GM19397 (cell line): ENCODE measurements around the gene MOB2.
"Not testable (repeated sequence)": the region's sequence is repeated elsewhere in the genome, so short reads cannot be mapped to it uniquely, and the experiment has no call there.

Experiments used
- ATAC-seq: cut with Tn5 transposase; IDR thresholded peaks from one replicate; pipeline ENCODE4 v1.9.1; 2021; ENCODE audit warnings: mild to moderate bottlenecking, moderate library complexity; ENCODE audit not compliant: unreplicated experiment

MOB2 gene

GRCh38 chr11:1423406-1423805, 63.2 kb downstream of the MOB2 start:
- ATAC-seq: not testable (repeated sequence)

- ATAC-seq: no peak
These were observed 63.6 kb downstream of the MOB2 start for GRCh38 chr11:1422981-1423380.

GRCh38 chr11:1422481-1422880, 64.1 kb downstream of the MOB2 start:
- ATAC-seq: no peak

GRCh38 chr11:1421291-1421690, 65.3 kb downstream of the MOB2 start:
- ATAC-seq: no peak

- ATAC-seq: no peak
These were observed 66.8 kb downstream of the MOB2 start for GRCh38 chr11:1419811-1420210.
